Subcutaneous abdominal adipose tissue (tissue), 5 donors: ENCODE results near the gene ATM.
A peak's percentile ranks its signal among the peaks of the same experiment; 100 is the strongest.

Experiments
- H3K27ac ChIP-seq: one replicate; pipeline ENCODE4 v1.7.0; 2013; ENCODE audit warnings: low read depth, mild to moderate bottlenecking, inconsistent platforms, low read length, moderate library complexity
- H3K27me3 ChIP-seq, 5 donors: one replicate each; pipeline ENCODE4 v1.7.0; 2013; ENCODE audit warnings: low read length in 5 of 5, inconsistent platforms in 1 of 5; ENCODE audit not compliant: control insufficient read depth in 5 of 5, insufficient read depth in 4 of 5
- H3K36me3 ChIP-seq, 5 donors: one replicate each; pipeline ENCODE4 v1.7.0; 2013; ENCODE audit warnings: low read length in 5 of 5; ENCODE audit not compliant: control insufficient read depth in 5 of 5, insufficient read depth in 5 of 5
- H3K4me1 ChIP-seq, 5 donors: one replicate each; pipeline ENCODE4 v1.7.0; 2013; ENCODE audit warnings: low read length in 5 of 5, mild to moderate bottlenecking in 3 of 5, moderate library complexity in 1 of 5; ENCODE audit not compliant: control insufficient read depth in 5 of 5, insufficient read depth in 5 of 5
- H3K4me3 ChIP-seq, 5 donors: one replicate each; pipeline ENCODE4 v1.7.0; 2013; ENCODE audit warnings: low read length in 5 of 5, low read depth in 1 of 5
- H3K9ac ChIP-seq, 5 donors: one replicate each; pipeline ENCODE4 v1.7.0; 2013; ENCODE audit warnings: low read length in 5 of 5, mild to moderate bottlenecking in 4 of 5, moderate library complexity in 3 of 5
- H3K9me3 ChIP-seq, 5 donors: one replicate each; pipeline ENCODE4 v1.7.0; 2013; ENCODE audit warnings: low read length in 5 of 5; ENCODE audit not compliant: control insufficient read depth in 5 of 5
- donor health status: healthy.
- donor health status: healthy.
- donor health status: healthy.
- donor health status: healthy.
- donor health status: healthy.

The ATM gene

DNA sequence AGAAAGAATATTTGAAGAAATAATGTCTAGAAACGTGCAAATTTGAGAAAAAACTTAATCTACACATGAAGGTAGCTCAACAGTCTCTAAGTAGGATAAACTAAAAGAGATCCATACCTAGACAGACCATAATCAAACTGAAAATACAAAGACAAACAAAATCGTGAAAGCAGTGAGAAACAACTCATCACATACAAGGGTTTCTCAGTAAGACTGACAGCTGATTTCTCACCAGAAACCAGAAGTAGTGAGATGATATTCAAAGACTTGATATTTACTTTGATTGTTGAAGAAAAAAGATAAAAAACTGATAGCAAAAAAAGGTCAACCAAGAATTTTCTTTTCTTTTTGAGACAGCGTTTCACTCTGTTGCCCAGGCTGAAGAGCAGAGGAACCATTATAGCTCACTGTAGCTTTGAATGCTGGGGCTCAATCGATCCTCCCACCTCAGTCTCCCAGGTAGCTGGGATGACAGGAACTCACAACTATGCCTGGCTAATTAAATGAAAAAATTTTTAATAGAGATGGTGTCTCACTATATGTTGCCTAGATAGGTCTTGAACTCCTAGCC is 17.9 kb upstream of the ATM start:
- Histone ChIP-seq H3K36me3 (peaks cover 9 to 33% (median 25%) of the 10 kb centered on the region in 5 donors), H3K4me1 (peaks cover 0 to 3% (median 0%) of the 10 kb centered on the region in 5 donors), H3K27me3 (no peaks in the 10 kb centered on the region), H3K9me3 (peaks cover 0 to 8% (median 0%) of the 10 kb centered on the region in 5 donors), H3K9ac (no peak overlapping the region), H3K27ac (no peak overlapping the region), H3K4me3 (no peak overlapping the region)

DNA sequence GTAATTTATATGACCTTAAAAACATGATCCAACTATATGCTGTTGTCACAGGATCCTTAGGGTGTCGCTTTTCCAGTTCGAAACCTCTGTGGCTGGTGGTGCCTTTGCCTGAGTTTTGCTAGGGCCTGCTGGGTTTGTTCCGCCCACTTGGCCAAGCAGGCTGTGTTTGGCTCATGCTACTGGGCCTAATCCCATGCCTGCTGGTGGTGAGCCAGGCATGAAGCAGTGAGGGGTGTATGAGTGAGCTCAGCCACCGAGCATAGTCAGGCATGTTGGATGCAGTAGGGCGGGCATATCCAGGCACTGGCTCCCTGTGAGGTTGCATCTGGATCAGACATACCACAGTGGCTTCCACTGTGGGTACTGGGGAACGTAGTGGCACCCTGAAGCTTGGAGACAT is 16.7 kb upstream of the ATM start:
- H3K9ac ChIP-seq, result no peak overlapping the region
- H3K4me3 ChIP-seq, result no peak overlapping the region
- H3K9me3 ChIP-seq, result peaks cover 0 to 8% (median 0%) of the 10 kb centered on the region in 5 donors
- no peak overlapping the region for H3K27ac ChIP-seq
- H3K27me3 ChIP-seq, result no peaks in the 10 kb centered on the region
- H3K36me3 ChIP-seq, result peaks cover 12 to 38% (median 29%) of the 10 kb centered on the region in 5 donors
- H3K4me1 ChIP-seq, result peaks cover 0 to 3% (median 0%) of the 10 kb centered on the region in 5 donors

DNA sequence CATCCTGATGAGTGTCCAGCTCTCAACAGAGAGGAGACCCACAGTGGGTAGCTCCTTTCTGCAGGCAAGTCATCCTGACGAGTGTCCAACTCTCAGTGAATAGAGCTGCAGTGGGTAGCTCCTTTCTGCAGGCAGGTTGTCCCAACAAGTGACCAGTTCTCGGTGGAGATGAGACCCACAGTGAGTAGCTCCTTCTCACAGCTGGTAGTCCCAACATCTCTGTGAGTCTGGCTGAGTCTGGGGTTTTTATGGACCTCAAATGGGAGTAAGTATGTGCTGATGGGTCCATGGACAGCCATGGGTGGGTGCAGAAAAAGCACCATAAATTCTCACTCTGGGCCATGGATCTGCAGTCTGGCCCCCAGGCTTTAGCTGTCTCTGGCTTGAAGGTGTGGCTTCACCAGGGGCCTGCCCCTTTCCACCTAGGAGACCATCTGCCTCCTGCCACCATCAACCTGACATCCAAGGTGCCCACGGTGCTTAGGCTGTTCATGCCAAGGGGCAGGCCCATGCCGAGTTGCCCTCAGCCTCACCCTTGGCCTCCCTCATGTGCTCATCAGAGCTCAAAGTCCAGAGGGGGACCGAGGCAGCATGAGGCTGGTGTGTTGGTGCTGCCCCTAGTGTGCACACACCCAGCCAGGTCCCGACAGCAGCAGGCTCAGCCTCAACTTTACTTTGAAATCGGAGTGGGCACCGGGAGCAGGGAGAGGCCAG is 15.7 kb upstream of the ATM start:
- Histone ChIP-seq H3K9me3 (peaks cover 0 to 8% (median 0%) of the 10 kb centered on the region in 5 donors), H3K27me3 (no peaks in the 10 kb centered on the region), H3K4me1 (peaks cover 0 to 3% (median 0%) of the 10 kb centered on the region in 5 donors), H3K36me3 (peaks cover 10 to 38% (median 29%) of the 10 kb centered on the region in 5 donors), H3K4me3 (no peak overlapping the region), H3K9ac (no peak overlapping the region), H3K27ac (no peak overlapping the region)

DNA sequence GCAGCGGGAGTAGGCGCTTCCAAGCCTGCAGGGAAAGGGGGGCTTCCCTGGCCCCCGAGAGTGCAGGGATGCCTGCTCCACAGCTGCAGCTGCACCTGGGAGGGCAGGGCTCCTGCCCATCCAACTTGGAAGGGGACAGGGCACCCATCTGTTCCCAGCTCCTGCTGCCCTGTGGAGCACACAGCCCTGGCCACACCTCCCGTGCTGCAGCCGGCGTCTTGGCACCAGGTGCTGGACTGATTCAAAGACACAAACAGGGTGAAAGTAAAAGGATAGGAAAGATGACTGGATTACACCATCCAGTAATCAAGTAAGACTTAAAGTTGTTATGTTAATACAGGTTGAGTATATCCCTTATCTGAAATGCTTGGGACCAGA is 15.2 kb upstream of the ATM start:
- H3K36me3 ChIP-seq, result peaks cover 9 to 40% (median 29%) of the 10 kb centered on the region in 5 donors
- no peak overlapping the region for H3K9ac ChIP-seq
- H3K27me3 ChIP-seq, result no peaks in the 10 kb centered on the region
- H3K27ac ChIP-seq, result no peak overlapping the region
- H3K9me3 ChIP-seq, result peaks cover 0 to 8% (median 0%) of the 10 kb centered on the region in 5 donors
- peaks cover 0 to 3% (median 0%) of the 10 kb centered on the region in 5 donors for H3K4me1 ChIP-seq
- H3K4me3 ChIP-seq, result no peak overlapping the region

DNA sequence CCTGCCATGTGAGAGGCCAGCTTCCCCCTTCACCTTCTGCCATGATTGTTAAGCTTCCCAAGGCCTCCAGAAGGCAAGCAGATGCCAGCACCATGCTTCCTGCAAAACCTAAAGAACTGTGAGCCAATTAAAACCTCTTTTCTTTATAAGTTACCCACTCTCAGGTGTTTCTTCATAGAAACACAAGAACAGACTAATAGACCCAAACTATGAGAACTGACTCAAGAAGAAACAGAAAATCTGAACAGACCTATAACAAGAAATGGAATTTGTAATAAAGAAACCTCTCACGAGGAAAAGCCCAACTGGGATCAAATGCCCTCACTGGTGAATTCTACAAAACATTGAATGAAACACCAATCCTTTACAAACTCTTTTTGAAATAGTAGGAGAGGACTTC is 12.4 kb upstream of the ATM start:
- no peak overlapping the region for H3K4me3 ChIP-seq
- no peak overlapping the region for H3K9ac ChIP-seq
- no peak overlapping the region for H3K27ac ChIP-seq
- no peaks in the 10 kb centered on the region for H3K27me3 ChIP-seq
- H3K4me1 ChIP-seq, result peaks cover 0 to 3% (median 0%) of the 10 kb centered on the region in 5 donors
- peaks cover 5 to 39% (median 26%) of the 10 kb centered on the region in 5 donors for H3K36me3 ChIP-seq
- H3K9me3 ChIP-seq, result peaks cover 0 to 8% (median 0%) of the 10 kb centered on the region in 5 donors

- H3K9ac ChIP-seq, result no peak overlapping the region
- H3K27ac ChIP-seq, result no peak overlapping the region
- H3K36me3 ChIP-seq, result peaks cover 2 to 14% (median 6%) of the 10 kb centered on the region in 5 donors
- H3K4me1 ChIP-seq, result no peaks in the 10 kb centered on the region
- no peaks in the 10 kb centered on the region for H3K27me3 ChIP-seq
- no peak overlapping the region for H3K4me3 ChIP-seq
- H3K9me3 ChIP-seq, result no peaks in the 10 kb centered on the region
These were observed 9.1 kb upstream of the ATM start for GRCh38 chr11:108213784-108214183.

- Histone ChIP-seq H3K27ac (no peak overlapping the region), H3K9ac (peak overlapping the region in 1 of 5 donors; percentile 20), H3K9me3 (no peaks in the 10 kb centered on the region), H3K4me3 (no peak overlapping the region), H3K36me3 (peaks cover 0 to 13% (median 0%) of the 10 kb centered on the region in 5 donors), H3K27me3 (no peaks in the 10 kb centered on the region), H3K4me1 (peaks cover 0 to 21% (median 15%) of the 10 kb centered on the region in 5 donors)
These were observed 5.9 kb upstream of the ATM start for GRCh38 chr11:108216988-108217387.

GRCh38 chr11:108218455-108218854 is 4.4 kb upstream of the ATM start:
- no peak overlapping the region for H3K4me3 ChIP-seq
- peaks cover 0 to 8% (median 0%) of the 10 kb centered on the region in 5 donors for H3K36me3 ChIP-seq
- H3K9me3 ChIP-seq, result no peaks in the 10 kb centered on the region
- H3K27me3 ChIP-seq, result no peaks in the 10 kb centered on the region
- H3K27ac ChIP-seq, result no peak overlapping the region
- H3K9ac ChIP-seq, result no peak overlapping the region
- peaks cover 0 to 26% (median 20%) of the 10 kb centered on the region in 5 donors for H3K4me1 ChIP-seq

- Histone ChIP-seq H3K9ac (peak overlapping the region in 1 of 5 donors; percentile 10), H3K27ac (no peak overlapping the region), H3K27me3 (no peaks in the 10 kb centered on the region), H3K36me3 (peaks cover 0 to 4% (median 0%) of the 10 kb centered on the region in 5 donors), H3K4me1 (peaks cover 4 to 33% (median 27%) of the 10 kb centered on the region in 5 donors), H3K4me3 (no peak overlapping the region), H3K9me3 (no peaks in the 10 kb centered on the region)
These were observed 3.7 kb upstream of the ATM start for GRCh38 chr11:108218912-108219783.
